HG02678 (cell line): ENCODE measurements around the gene STAU1.

Experiments
- ATAC-seq: cut with Tn5 transposase; IDR thresholded peaks from one replicate; pipeline ENCODE4 v1.9.1; 2021; ENCODE audit warnings: mild to moderate bottlenecking, moderate library complexity; ENCODE audit not compliant: unreplicated experiment

Gene STAU1

DNA sequence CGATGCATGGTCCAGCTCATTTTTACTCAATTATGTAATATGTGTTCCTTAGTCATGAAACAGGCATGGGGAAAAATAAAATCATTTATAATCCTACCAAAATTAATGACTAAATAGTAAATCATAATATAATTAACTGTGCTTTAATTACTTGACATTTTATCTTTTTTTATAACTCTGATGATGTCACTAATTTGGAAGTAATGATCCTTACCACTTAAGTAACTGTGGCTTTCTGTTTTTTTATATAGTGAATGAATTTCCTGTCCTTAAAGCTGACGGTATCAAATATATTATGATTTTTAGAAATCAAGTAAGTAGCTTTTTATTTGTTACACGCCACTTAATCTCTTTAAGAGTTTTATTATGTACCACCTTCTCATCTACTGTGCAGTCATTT is 109.8 kb downstream of the STAU1 start:
- no peak for ATAC-seq

DNA sequence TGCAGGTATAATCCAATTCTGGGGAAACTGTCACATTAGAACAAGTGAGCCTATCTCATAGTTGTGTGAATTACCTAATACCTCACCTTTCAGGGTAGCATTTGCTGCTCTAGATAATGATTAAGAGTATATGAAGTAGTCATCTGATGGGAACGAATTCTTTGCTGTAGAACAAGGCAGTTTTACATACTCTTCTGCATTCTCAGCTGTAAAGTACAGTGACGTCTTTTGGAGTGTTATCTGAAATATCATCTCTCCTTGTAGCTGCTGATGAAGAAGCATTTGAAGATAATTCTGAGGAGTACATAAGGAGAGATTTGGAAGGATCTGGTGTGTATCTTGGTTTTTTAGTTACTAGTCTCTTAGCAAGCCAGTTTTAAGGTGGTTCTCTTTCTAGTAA is 113.6 kb downstream of the STAU1 start:
- no peak for ATAC-seq
